ENCODE data around the gene ZFR.

GRCh38 chr5:32436553-32437242, 7.8 kb downstream of the ZFR start:
- TF ChIP-seq RARB (CRISPR knock-in tag; IDR thresholded peaks at IDR 0.05) (no peak), ZFP3 (CRISPR knock-in tag; IDR thresholded peaks at IDR 0.05) (no peak), ISL1 (CRISPR knock-in tag; IDR thresholded peaks at IDR 0.05) (no peak), TSHZ2 (CRISPR knock-in tag; IDR thresholded peaks at IDR 0.05) (no peak), ZC3H10 (CRISPR knock-in tag; IDR thresholded peaks at IDR 0.05) (no peak), ARNTL (CRISPR knock-in tag; IDR thresholded peaks at IDR 0.05; ENCODE audit: borderline replicate concordance, low read depth) (no peak)
- TF ChIP-seq, protein P1, sequence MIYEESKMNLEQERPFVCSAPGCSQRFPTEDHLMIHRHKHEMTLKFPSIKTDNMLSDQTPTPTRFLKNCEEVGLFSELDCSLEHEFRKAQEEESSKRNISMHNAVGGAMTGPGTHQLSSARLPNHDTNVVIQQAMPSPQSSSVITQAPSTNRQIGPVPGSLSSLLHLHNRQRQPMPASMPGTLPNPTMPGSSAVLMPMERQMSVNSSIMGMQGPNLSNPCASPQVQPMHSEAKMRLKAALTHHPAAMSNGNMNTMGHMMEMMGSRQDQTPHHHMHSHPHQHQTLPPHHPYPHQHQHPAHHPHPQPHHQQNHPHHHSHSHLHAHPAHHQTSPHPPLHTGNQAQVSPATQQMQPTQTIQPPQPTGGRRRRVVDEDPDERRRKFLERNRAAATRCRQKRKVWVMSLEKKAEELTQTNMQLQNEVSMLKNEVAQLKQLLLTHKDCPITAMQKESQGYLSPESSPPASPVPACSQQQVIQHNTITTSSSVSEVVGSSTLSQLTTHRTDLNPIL (CRISPR knock-in tag; IDR thresholded peaks at IDR 0.05; ENCODE audit: low read depth), result no peak
- TF ChIP-seq, protein P2, sequence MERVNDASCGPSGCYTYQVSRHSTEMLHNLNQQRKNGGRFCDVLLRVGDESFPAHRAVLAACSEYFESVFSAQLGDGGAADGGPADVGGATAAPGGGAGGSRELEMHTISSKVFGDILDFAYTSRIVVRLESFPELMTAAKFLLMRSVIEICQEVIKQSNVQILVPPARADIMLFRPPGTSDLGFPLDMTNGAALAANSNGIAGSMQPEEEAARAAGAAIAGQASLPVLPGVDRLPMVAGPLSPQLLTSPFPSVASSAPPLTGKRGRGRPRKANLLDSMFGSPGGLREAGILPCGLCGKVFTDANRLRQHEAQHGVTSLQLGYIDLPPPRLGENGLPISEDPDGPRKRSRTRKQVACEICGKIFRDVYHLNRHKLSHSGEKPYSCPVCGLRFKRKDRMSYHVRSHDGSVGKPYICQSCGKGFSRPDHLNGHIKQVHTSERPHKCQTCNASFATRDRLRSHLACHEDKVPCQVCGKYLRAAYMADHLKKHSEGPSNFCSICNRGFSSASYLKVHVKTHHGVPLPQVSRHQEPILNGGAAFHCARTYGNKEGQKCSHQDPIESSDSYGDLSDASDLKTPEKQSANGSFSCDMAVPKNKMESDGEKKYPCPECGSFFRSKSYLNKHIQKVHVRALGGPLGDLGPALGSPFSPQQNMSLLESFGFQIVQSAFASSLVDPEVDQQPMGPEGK (CRISPR knock-in tag; IDR thresholded peaks at IDR 0.05; ENCODE audit: borderline replicate concordance), result no peak
